B cell (primary cell): ENCODE data around the gene XIRP2. TPM values are rescaled to one million over a fixed set of nuclear protein-coding genes. Genes with fewer than 3 reads are reported as not detected.

ENCODE experiments used
- ATAC-seq: fragments of 200-7000 bp; cut with Tn5 transposase; one replicate; pipeline ENCODE4 v1.10.0; 2021; ENCODE audit warnings: low read depth, mild to moderate bottlenecking, moderate number of reproducible peaks, moderate library complexity
- CTCF ChIA-PET: fragments of 350-600 bp; sonication (Branson Sonifier 250); formaldehyde crosslinking; loops from one replicate; lab custom pipeline; 2021; ENCODE audit warnings: antibody characterized with exemption, inconsistent platforms; lab: Charles Lee
- POLR2A ChIA-PET: fragments of 350-600 bp; sonication (Branson Sonifier 250); formaldehyde crosslinking; loops from one replicate; lab custom pipeline; 2021; ENCODE audit warnings: antibody characterized with exemption; lab: Charles Lee
- DNase-seq: peaks from one replicate; pipeline ENCODE4 v3.0.0; 2013
- H2AFZ ChIP-seq: 2 replicates; pipeline ENCODE4 v1.6.1; 2012; ENCODE audit warnings: mild to moderate bottlenecking, low read depth, low read length; ENCODE audit not compliant: insufficient read depth, poor library complexity, severe bottlenecking
- H3K27ac ChIP-seq, 2 donors: 1 replicate in 1 of 2; 2 replicates in 1 of 2; pipeline ENCODE4 v1.5.1; 2012 to 2013; ENCODE audit warnings: low read length in 2 of 2, mild to moderate bottlenecking in 2 of 2, moderate library complexity in 1 of 2
- H3K27me3 ChIP-seq, 4 experiments: fragments of 200-600 bp in 1 of 4; sonication (generic) in 1 of 4; replicated peaks in 1 of 4; 1 replicate in 2 of 4; 2 replicates in 2 of 4; pipeline versions ENCODE4 v1.6.1 to v1.7.0; 2013 to 2016; ENCODE audit warnings: low read length in 3 of 4, mild to moderate bottlenecking in 2 of 4, mixed read lengths in 1 of 4, moderate library complexity in 1 of 4; ENCODE audit not compliant: insufficient read depth in 4 of 4, control insufficient read depth in 3 of 4; ENCODE audit errors: control extremely low read depth in 1 of 4
- H3K36me3 ChIP-seq, 2 experiments: replicated peaks in 1 of 2; 1 replicate in 1 of 2; 2 replicates in 1 of 2; pipeline versions ENCODE4 v1.6.1 to v1.7.1; 2013; ENCODE audit warnings: low read length in 1 of 2; ENCODE audit not compliant: insufficient read depth in 2 of 2, control insufficient read depth in 1 of 2; ENCODE audit errors: control extremely low read depth in 1 of 2, extremely low read depth in 1 of 2
- H3K4me1 ChIP-seq, 2 donors: fragments of 200-600 bp in 1 of 2; sonication (generic) in 1 of 2; 1 replicate in 1 of 2; 2 replicates in 1 of 2; pipeline versions ENCODE4 v1.5.1 to v1.6.1; 2013 to 2017; ENCODE audit warnings: low read length in 2 of 2; ENCODE audit not compliant: control insufficient read depth in 2 of 2, insufficient read depth in 2 of 2
- H3K4me2 ChIP-seq: replicated peaks from 2 replicates; pipeline ENCODE3; 2012; ENCODE audit warnings: mild to moderate bottlenecking, low read depth, low read length; ENCODE audit not compliant: poor library complexity, severe bottlenecking
- H3K4me3 ChIP-seq, 5 experiments: fragments of 200-600 bp in 1 of 5; sonication (generic) in 1 of 5; 1 replicate in 3 of 5; 2 replicates in 2 of 5; pipeline versions ENCODE4 v1.5.1 to v1.7.0; 2011 to 2016; ENCODE audit warnings: low read length in 4 of 5, mild to moderate bottlenecking in 4 of 5, low read depth in 2 of 5, control low read depth in 1 of 5, moderate library complexity in 1 of 5; ENCODE audit not compliant: insufficient read depth in 1 of 5; ENCODE audit errors: control extremely low read depth in 1 of 5, extremely low read depth in 1 of 5
- H3K79me2 ChIP-seq: fragments of 200-600 bp; sonication (generic); one replicate; pipeline ENCODE4 v1.6.0; 2016; ENCODE audit warnings: low read length; ENCODE audit not compliant: control insufficient read depth, insufficient read depth
- H3K9ac ChIP-seq: fragments of 200-600 bp; sonication (generic); 2 replicates; pipeline ENCODE4 v1.6.1; 2017; ENCODE audit warnings: mild to moderate bottlenecking, low read length, moderate library complexity
- H3K9me3 ChIP-seq, 3 donors: one replicate each; pipeline versions ENCODE4 v1.6.1 to v1.7.1; 2013; ENCODE audit warnings: low read length in 2 of 3; ENCODE audit not compliant: control insufficient read depth in 2 of 3, insufficient read depth in 1 of 3; ENCODE audit errors: control extremely low read depth in 1 of 3
- H4K20me1 ChIP-seq: 2 replicates; pipeline ENCODE4 v1.6.0; 2012; ENCODE audit warnings: mild to moderate bottlenecking, low read length; ENCODE audit not compliant: insufficient read depth, control insufficient read depth, poor library complexity, severe bottlenecking
- H3K27ac Mint-ChIP-seq: one replicate; pipeline ENCODE4 v1.8.0; 2021; ENCODE audit warnings: mixed read lengths
- H3K27me3 Mint-ChIP-seq: one replicate; pipeline ENCODE4 v1.8.0; 2021; ENCODE audit warnings: mixed read lengths
- H3K4me1 Mint-ChIP-seq: one replicate; pipeline ENCODE4 v1.8.0; 2021; ENCODE audit warnings: mixed read lengths
- H3K4me3 Mint-ChIP-seq: one replicate; pipeline ENCODE4 v1.8.0; 2021; ENCODE audit warnings: mixed read lengths
- H3K9me3 Mint-ChIP-seq: one replicate; pipeline ENCODE4 v1.8.0; 2022; ENCODE audit warnings: mixed read lengths; ENCODE audit not compliant: insufficient read depth
- EZH2 ChIP-seq: IDR thresholded peaks from 2 replicates; pipeline ENCODE4 v1.6.1; 2012; ENCODE audit warnings: borderline replicate concordance, low read depth, mild to moderate bottlenecking, moderate library complexity, low read length; ENCODE audit not compliant: insufficient read depth, poor library complexity, severe bottlenecking
- WGBS: methylation state at CpG from one replicate; pipeline ENCODE4 v1.1.5; 2013; ENCODE audit warnings: missing lambda C conversion rate; ENCODE audit not compliant: insufficient coverage; 5-methylcytosine and 5-hydroxymethylcytosine counted together
- intact Hi-C: fragments of 100-400 bp; cut with micrococcal nuclease; formaldehyde crosslinking; loops from one replicate; pipeline ENCODE4 v1.10.0; 2022
- polyA plus RNA-seq: library from polyadenylated mRNA; depleted of rRNA; stranded (reverse); fragments of >200 nt; gene quantifications from 2 replicates; pipeline ENCODE4 v1.2.3, GENCODE V29; 2012
- total RNA-seq, 2 donors: library from RNA; stranded (reverse); fragments of 120-200 nt in 1 of 2; gene quantifications; 1 replicate in 1 of 2; 2 replicates in 1 of 2; pipeline versions ENCODE4 v1.2.3 to v1.2.4, GENCODE V29; 2013 to 2022
- TF ChIP-seq, protein P1 (sequence below): fragments of 200-600 bp; IDR thresholded peaks from one replicate; pipeline ENCODE4 v1.8.0; 2022; ENCODE audit warnings: antibody characterized with exemption, mild to moderate bottlenecking

XIRP2 gene
- total and polyA plus RNA-seq, 2 donors (not counting 1 experiment from before 2014, with no cell fraction given): not detected

DNA sequence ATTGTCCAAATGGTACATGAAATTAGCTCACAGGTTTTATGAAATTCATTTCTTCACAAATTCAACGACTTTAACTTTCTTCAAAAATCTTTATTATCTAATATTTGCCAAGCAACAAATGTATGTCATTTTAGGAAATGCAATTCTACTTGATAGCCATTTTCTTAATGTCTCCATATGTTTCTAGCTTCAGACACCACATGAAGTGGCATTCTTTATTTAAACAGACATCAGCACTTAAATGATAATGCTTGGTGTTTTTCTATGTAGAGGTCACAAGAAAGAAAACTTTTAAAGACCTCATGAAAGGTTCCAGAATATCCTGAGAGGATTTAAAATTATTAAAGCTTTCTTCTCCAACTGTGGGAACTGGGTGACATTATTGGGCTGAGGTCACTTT, 44.2 kb upstream of the XIRP2 start:
- H3K27me3 ChIP-seq: no peaks in the 10 kb centered on the region
- POLR2A ChIA-PET: no interaction called here
- no peaks in the 10 kb centered on the region for H3K36me3 ChIP-seq
- no peak overlapping the region for H2AFZ ChIP-seq
- ATAC-seq: no peak
- DNase-seq: no peak
- Mint-ChIP-seq H3K27me3 (no peaks in the 10 kb centered on the region), H3K4me3 (no peak overlapping the region), H3K9me3 (peaks cover 6% of the 10 kb centered on the region), H3K4me1 (no peaks in the 10 kb centered on the region), H3K27ac (no peak overlapping the region)
- H3K4me1 ChIP-seq: no peaks in the 10 kb centered on the region
- no peaks in the 10 kb centered on the region for H3K79me2 ChIP-seq
- no peak overlapping the region for H3K4me3 ChIP-seq
- no CpG with 5 or more reads among the region's 1 CpG for WGBS
- peaks cover 0 to 4% (median 0%) of the 10 kb centered on the region in 3 donors for H3K9me3 ChIP-seq
- CTCF ChIA-PET: no interaction called here
- TF ChIP-seq, protein P1, sequence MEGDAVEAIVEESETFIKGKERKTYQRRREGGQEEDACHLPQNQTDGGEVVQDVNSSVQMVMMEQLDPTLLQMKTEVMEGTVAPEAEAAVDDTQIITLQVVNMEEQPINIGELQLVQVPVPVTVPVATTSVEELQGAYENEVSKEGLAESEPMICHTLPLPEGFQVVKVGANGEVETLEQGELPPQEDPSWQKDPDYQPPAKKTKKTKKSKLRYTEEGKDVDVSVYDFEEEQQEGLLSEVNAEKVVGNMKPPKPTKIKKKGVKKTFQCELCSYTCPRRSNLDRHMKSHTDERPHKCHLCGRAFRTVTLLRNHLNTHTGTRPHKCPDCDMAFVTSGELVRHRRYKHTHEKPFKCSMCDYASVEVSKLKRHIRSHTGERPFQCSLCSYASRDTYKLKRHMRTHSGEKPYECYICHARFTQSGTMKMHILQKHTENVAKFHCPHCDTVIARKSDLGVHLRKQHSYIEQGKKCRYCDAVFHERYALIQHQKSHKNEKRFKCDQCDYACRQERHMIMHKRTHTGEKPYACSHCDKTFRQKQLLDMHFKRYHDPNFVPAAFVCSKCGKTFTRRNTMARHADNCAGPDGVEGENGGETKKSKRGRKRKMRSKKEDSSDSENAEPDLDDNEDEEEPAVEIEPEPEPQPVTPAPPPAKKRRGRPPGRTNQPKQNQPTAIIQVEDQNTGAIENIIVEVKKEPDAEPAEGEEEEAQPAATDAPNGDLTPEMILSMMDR: no peak
- no peak for TF ChIP-seq EZH2
- no peak overlapping the region for H3K27ac ChIP-seq
- H4K20me1 ChIP-seq: no peaks in the 10 kb centered on the region
- no peak overlapping the region for H3K9ac ChIP-seq
- intact Hi-C loops: no loop called here
- H3K4me2 ChIP-seq: no peak overlapping the region

DNA sequence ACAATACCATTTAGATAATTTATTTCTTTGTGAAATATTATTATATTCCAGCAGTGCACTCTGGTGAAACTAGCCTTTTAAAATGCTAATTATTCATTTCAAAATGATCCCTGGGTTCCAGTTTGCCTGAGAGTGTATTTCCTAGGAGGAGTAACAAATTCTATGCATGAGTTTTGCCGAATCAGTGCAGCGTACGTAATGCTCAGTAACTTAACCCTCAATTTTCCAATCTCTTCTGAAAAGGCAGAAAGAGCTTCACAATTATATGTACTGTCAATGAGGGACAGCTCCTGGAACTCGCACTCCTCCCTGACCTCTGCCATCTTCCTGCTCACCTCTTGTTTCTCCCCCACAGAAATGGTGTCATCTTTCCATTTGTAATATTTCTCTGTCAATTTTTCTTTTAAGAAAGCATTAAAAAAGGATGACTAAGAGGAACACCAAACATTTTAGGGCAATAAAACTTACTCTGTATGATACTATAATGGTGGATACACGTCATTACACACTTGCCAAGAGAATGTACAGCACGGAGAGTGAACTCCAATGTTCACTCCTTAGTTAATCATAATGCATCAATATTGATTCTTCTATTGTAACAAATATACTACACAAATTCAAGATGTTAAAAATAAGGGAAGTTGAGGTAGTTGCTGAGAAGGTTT, 25.7 kb upstream of the XIRP2 start:
- no peak for ATAC-seq
- no peaks in the 10 kb centered on the region for H3K27me3 Mint-ChIP-seq
- H3K27ac Mint-ChIP-seq: no peak overlapping the region

More for the DNA sequence above, 25.7 kb upstream of the XIRP2 start:
- POLR2A ChIA-PET: no interaction called here
- Mint-ChIP-seq H3K4me3 (no peak overlapping the region), H3K9me3 (no peaks in the 10 kb centered on the region), H3K4me1 (no peaks in the 10 kb centered on the region)
- no peak for DNase-seq
- no peaks in the 10 kb centered on the region for H3K79me2 ChIP-seq
- no peak overlapping the region for H3K4me3 ChIP-seq
- no peak overlapping the region for H3K4me2 ChIP-seq
- WGBS: 96% methylated on average over 3 of the region's 6 CpGs
- no peak overlapping the region for H3K27ac ChIP-seq
- H3K9me3 ChIP-seq: no peaks in the 10 kb centered on the region
- no peaks in the 10 kb centered on the region for H3K4me1 ChIP-seq
- no peaks in the 10 kb centered on the region for H4K20me1 ChIP-seq
- no peaks in the 10 kb centered on the region for H3K36me3 ChIP-seq
- H3K9ac ChIP-seq: no peak overlapping the region
- intact Hi-C loops: no loop called here
- CTCF ChIA-PET: no interaction called here
- TF ChIP-seq, protein P1: no peak
- TF ChIP-seq EZH2: no peak
- no peak overlapping the region for H2AFZ ChIP-seq
- no peaks in the 10 kb centered on the region for H3K27me3 ChIP-seq
